Astrocyte (in vitro differentiated cells and primary cell): ENCODE results near the gene LSM14A. TPM values are rescaled to one million over a fixed set of nuclear protein-coding genes. Genes with fewer than 3 reads are reported as not detected.
"Not testable (repeated sequence)": the region's sequence is repeated elsewhere in the genome, so short reads cannot be mapped to it uniquely, and the experiment has no call there.

ENCODE experiments used
- DNase-seq: peaks from one replicate; pipeline ENCODE4 v3.0.0-alpha.2; 2010; ENCODE audit warnings: low read depth
- FAIRE-seq: peaks from 2 replicates; lab custom pipeline; 2011; peaks lifted over from hg19 to GRCh38; lab: Jason Lieb, UNC
- H2AFZ ChIP-seq: 2 replicates; pipeline ENCODE4 v1.6.0; 2012; ENCODE audit warnings: low read depth, low read length, inconsistent platforms
- H3K27ac ChIP-seq: 2 replicates; pipeline ENCODE4 v1.5.1; 2011; ENCODE audit warnings: low read depth, low read length, inconsistent platforms
- H3K27me3 ChIP-seq: 2 replicates; pipeline ENCODE4 v1.6.0; 2011; ENCODE audit warnings: low read length, inconsistent platforms; ENCODE audit not compliant: insufficient read depth
- H3K36me3 ChIP-seq: 2 replicates; pipeline ENCODE4 v1.5.1; 2011; ENCODE audit warnings: low read length, inconsistent platforms; ENCODE audit not compliant: insufficient read depth
- H3K4me1 ChIP-seq: 2 replicates; pipeline ENCODE4 v1.5.1; 2011; ENCODE audit warnings: low read length, inconsistent platforms; ENCODE audit not compliant: insufficient read depth
- H3K4me2 ChIP-seq: 2 replicates; pipeline ENCODE4 v1.6.0; 2012; ENCODE audit warnings: low read length, inconsistent platforms
- H3K4me3 ChIP-seq: 2 replicates; pipeline ENCODE4 v1.5.1; 2011; ENCODE audit warnings: low read depth, mild to moderate bottlenecking, low read length, inconsistent platforms; ENCODE audit not compliant: insufficient read depth
- H3K79me2 ChIP-seq: 2 replicates; pipeline ENCODE4 v1.6.0; 2012; ENCODE audit warnings: mild to moderate bottlenecking, low read length, inconsistent platforms; ENCODE audit not compliant: insufficient read depth
- H3K9ac ChIP-seq: 2 replicates; pipeline ENCODE4 v1.6.0; 2012; ENCODE audit warnings: mild to moderate bottlenecking, low read length, inconsistent platforms
- H3K9me3 ChIP-seq: 2 replicates; pipeline ENCODE4 v1.5.1; 2012; ENCODE audit warnings: low read depth, mild to moderate bottlenecking, low read length, inconsistent platforms; ENCODE audit not compliant: insufficient read depth
- H4K20me1 ChIP-seq: 2 replicates; pipeline ENCODE4 v1.6.0; 2012; ENCODE audit warnings: low read length, inconsistent platforms; ENCODE audit not compliant: insufficient read depth
- H3K27ac Mint-ChIP-seq: one replicate; pipeline ENCODE4 v1.8.0; 2021; ENCODE audit warnings: mild to moderate bottlenecking, mixed read lengths; ENCODE audit not compliant: unreplicated experiment
- H3K27me3 Mint-ChIP-seq: one replicate; pipeline ENCODE4 v1.8.0; 2021; ENCODE audit warnings: low read depth, mixed read lengths; ENCODE audit not compliant: unreplicated experiment
- H3K36me3 Mint-ChIP-seq: one replicate; pipeline ENCODE4 v1.8.0; 2021; ENCODE audit warnings: low read depth, mixed read lengths; ENCODE audit not compliant: unreplicated experiment
- H3K4me1 Mint-ChIP-seq: one replicate; pipeline ENCODE4 v1.8.0; 2021; ENCODE audit warnings: low read depth, mixed read lengths; ENCODE audit not compliant: unreplicated experiment
- H3K4me3 Mint-ChIP-seq: one replicate; pipeline ENCODE4 v1.8.0; 2021; ENCODE audit warnings: mild to moderate bottlenecking, moderate library complexity, mixed read lengths; ENCODE audit not compliant: unreplicated experiment
- H3K9me3 Mint-ChIP-seq: one replicate; pipeline ENCODE4 v1.8.0; 2021; ENCODE audit warnings: mild to moderate bottlenecking, mixed read lengths; ENCODE audit not compliant: unreplicated experiment
- EZH2 ChIP-seq: IDR thresholded peaks from 2 replicates; pipeline ENCODE4 v1.6.1; 2012; ENCODE audit warnings: mild to moderate bottlenecking, low read length, inconsistent platforms; ENCODE audit not compliant: insufficient read depth
- total RNA-seq: library from RNA; stranded (reverse); gene quantifications from 2 replicates; pipeline ENCODE4 v1.2.1, GENCODE V29; 2021
- TF ChIP-seq, protein P1 (sequence below): IDR thresholded peaks from 2 replicates; pipeline ENCODE4 v1.5.1; 2011; ENCODE audit warnings: low read depth, mild to moderate bottlenecking, inconsistent platforms, low read length, moderate library complexity; ENCODE audit not compliant: insufficient read depth

Gene LSM14A
- total RNA-seq, 1 donor from 2014 or later, result 88.4 TPM

DNA sequence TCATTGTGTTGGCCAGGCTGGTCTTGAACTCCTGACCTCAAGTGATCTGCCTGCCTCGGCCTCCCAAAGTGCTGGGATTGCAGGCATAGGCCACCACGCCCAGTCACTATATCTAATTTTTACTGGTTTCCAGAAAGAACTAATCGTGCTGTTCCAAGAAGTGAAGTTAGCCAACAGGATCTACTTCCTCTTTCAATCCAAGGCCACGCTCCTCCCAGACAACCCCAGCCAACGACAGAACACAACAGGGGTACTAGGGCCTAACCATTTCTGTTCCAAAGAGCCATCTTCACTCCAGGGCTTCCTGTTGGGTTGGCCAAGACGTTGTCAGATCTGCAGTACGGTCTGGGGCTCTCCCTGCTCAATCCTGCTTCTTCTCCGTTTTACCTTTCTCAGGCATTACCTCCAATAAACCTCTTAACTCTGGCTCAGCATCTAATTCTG, 7.0 kb upstream of the LSM14A start:
- Histone ChIP-seq H3K79me2 (no peaks in the 10 kb centered on the region), H3K36me3 (no peaks in the 10 kb centered on the region), H2AFZ (no peak overlapping the region), H3K4me2 (no peak overlapping the region), H4K20me1 (no peaks in the 10 kb centered on the region), H3K27me3 (peaks cover 5% of the 10 kb centered on the region), H3K27ac (no peak overlapping the region), H3K9ac (no peak overlapping the region), H3K4me1 (no peaks in the 10 kb centered on the region), H3K9me3 (no peaks in the 10 kb centered on the region), H3K4me3 (no peak overlapping the region)
- FAIRE-seq, result no peak
- Mint-ChIP-seq H3K4me1 (no peaks in the 10 kb centered on the region), H3K4me3 (no peak overlapping the region), H3K27me3 (peaks cover 3% of the 10 kb centered on the region), H3K36me3 (no peaks in the 10 kb centered on the region), H3K27ac (no peak overlapping the region), H3K9me3 (peaks cover 1% of the 10 kb centered on the region)
- no peak for DNase-seq
- TF ChIP-seq, protein P1, sequence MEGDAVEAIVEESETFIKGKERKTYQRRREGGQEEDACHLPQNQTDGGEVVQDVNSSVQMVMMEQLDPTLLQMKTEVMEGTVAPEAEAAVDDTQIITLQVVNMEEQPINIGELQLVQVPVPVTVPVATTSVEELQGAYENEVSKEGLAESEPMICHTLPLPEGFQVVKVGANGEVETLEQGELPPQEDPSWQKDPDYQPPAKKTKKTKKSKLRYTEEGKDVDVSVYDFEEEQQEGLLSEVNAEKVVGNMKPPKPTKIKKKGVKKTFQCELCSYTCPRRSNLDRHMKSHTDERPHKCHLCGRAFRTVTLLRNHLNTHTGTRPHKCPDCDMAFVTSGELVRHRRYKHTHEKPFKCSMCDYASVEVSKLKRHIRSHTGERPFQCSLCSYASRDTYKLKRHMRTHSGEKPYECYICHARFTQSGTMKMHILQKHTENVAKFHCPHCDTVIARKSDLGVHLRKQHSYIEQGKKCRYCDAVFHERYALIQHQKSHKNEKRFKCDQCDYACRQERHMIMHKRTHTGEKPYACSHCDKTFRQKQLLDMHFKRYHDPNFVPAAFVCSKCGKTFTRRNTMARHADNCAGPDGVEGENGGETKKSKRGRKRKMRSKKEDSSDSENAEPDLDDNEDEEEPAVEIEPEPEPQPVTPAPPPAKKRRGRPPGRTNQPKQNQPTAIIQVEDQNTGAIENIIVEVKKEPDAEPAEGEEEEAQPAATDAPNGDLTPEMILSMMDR, result no peak
- TF ChIP-seq EZH2, result no peak

DNA sequence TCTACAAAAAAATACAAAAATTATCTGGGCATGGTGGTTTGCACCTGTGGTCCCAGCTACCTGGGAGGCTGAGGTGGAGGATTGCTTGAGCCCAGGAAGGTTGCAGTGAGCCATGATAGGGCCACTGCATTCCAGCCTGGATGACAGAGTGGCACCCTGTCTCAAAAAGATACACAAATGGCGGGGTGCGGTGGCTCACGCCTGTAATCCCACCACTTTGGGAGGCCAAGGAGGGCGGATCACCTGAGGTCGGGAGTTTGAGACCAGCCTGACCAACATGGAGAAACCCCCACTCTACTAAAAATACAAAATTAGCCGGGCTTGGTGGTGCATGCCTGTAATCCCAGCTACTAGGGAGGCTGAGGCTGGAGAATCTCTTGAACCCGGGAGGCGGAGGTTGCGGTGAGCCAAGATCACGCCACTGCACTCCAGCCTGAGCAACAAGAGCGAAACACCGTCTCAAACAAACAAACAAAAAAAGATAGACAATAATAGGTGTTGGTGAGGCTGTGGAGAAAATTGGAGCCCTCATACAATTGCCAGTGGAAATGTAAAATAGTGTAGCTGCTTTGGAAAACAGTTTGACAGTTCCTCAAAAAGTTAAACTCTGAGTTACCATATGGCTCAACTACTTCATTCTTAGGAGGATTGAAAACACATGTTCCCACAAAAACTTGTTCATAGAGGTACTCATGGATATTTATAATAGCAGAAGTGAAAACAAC, 2.7 kb upstream of the LSM14A start:
- H3K36me3 ChIP-seq, H3K27me3 ChIP-seq, H2AFZ ChIP-seq, H3K4me1 Mint-ChIP-seq, H3K4me3 ChIP-seq, H3K9me3 Mint-ChIP-seq, FAIRE-seq, H3K36me3 Mint-ChIP-seq, H3K27me3 Mint-ChIP-seq, H3K4me2 ChIP-seq, H3K4me3 Mint-ChIP-seq, H3K9me3 ChIP-seq, H3K27ac ChIP-seq, DNase-seq, H3K27ac Mint-ChIP-seq, H3K9ac ChIP-seq: not testable (repeated sequence)
- peaks cover 23% of the 10 kb centered on the region for H3K4me1 ChIP-seq
- peaks cover 17% of the 10 kb centered on the region for H4K20me1 ChIP-seq
- peaks cover 30% of the 10 kb centered on the region for H3K79me2 ChIP-seq

DNA sequence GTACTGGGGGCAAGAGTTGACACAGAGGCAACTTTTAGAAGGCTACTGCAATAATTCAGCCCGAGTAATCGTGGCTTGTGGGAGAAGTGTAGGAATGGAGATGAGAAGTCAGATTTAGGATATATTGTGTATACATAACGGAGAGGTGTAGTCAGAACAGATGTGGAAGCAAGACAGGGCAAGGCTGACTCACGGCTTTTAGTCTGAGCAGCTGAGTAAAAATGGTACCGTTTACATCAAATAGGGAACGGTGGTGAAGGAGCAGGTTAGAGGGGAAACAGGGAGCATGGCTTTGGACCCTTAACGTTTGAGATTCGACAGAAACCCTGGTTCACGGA, 796 bp upstream of the LSM14A start:
- H3K4me1 ChIP-seq, result peaks cover 23% of the 10 kb centered on the region
- Mint-ChIP-seq H3K9me3 (peaks cover 1% of the 10 kb centered on the region), H3K4me1 (peaks cover 10% of the 10 kb centered on the region), H3K36me3 (no peaks in the 10 kb centered on the region), H3K27ac (peak overlapping the region; percentile 97), H3K4me3 (peak overlapping the region; percentile 85), H3K27me3 (no peaks in the 10 kb centered on the region)
- DNase-seq, result peak; percentile 76
- no peaks in the 10 kb centered on the region for H3K36me3 ChIP-seq
- peak overlapping the region; percentile 99 for H3K4me2 ChIP-seq
- H4K20me1 ChIP-seq, result peaks cover 35% of the 10 kb centered on the region
- no peak for FAIRE-seq
- peak overlapping the region; percentile 100 for H3K9ac ChIP-seq
- peak overlapping the region; percentile 93 for H2AFZ ChIP-seq
- H3K4me3 ChIP-seq, result peak overlapping the region; percentile 99
- peak overlapping the region; percentile 94 for H3K27ac ChIP-seq
- no peaks in the 10 kb centered on the region for H3K9me3 ChIP-seq
- TF ChIP-seq, protein P1, result no peak
- no peak for TF ChIP-seq EZH2
- H3K27me3 ChIP-seq, result no peaks in the 10 kb centered on the region
- peaks cover 49% of the 10 kb centered on the region for H3K79me2 ChIP-seq
